Astrocyte of the spinal cord (primary cell): ENCODE measurements around the gene ANKRD28.
"Not testable (repeated sequence)": the region's sequence is repeated elsewhere in the genome, so short reads cannot be mapped to it uniquely, and the experiment has no call there.

ENCODE experiments used
- DNase-seq: peaks from one replicate; pipeline ENCODE4 v3.0.0; 2011; ENCODE audit warnings: low read depth, low spot score
- H3K4me3 ChIP-seq: 2 replicates; pipeline ENCODE4 v1.5.1; 2011; ENCODE audit warnings: low read depth, mild to moderate bottlenecking, low read length, moderate library complexity
- CTCF ChIP-seq: IDR thresholded peaks from 2 replicates; pipeline ENCODE4 v1.5.1; 2012; ENCODE audit warnings: low read depth, mild to moderate bottlenecking, low read length, inconsistent platforms
- in situ Hi-C: cut with HindIII; loops from 2 replicates; pipeline ENCODE4 v1.10.0; 2017; ENCODE audit warnings: low sequenced_read_pairs

ANKRD28 gene

GRCh38 chr3:15632212-15632580 lies 165.6 kb downstream of the ANKRD28 start:
- no peak overlapping the region for H3K4me3 ChIP-seq
- DNase-seq, result no peak
- in situ Hi-C loops, result no loop called here
- no peak for TF ChIP-seq CTCF

GRCh38 chr3:15631426-15632211 lies 166.2 kb downstream of the ANKRD28 start:
- no peak overlapping the region for H3K4me3 ChIP-seq
- no peak for DNase-seq
- in situ Hi-C loops, result no loop called here
- no peak for TF ChIP-seq CTCF

- DNase-seq, result peak; percentile 70
- in situ Hi-C loops, result no loop called here
- no peak for TF ChIP-seq CTCF
- peak overlapping the region; percentile 4 for H3K4me3 ChIP-seq
Measured at GRCh38 chr3:15630646-15631350, 167.0 kb downstream of the ANKRD28 start.

GRCh38 chr3:15629860-15630597 lies 167.8 kb downstream of the ANKRD28 start:
- in situ Hi-C loops, result no loop called here
- peak overlapping the region; percentile 4 for H3K4me3 ChIP-seq
- peak; percentile 70 for TF ChIP-seq CTCF
- peak; percentile 89 for DNase-seq

GRCh38 chr3:15628967-15629366 lies 168.8 kb downstream of the ANKRD28 start:
- in situ Hi-C loops, result no loop called here
- no peak for TF ChIP-seq CTCF
- DNase-seq, result no peak

GRCh38 chr3:15623535-15624440 lies 174.0 kb downstream of the ANKRD28 start:
- TF ChIP-seq CTCF, result no peak
- no peak overlapping the region for H3K4me3 ChIP-seq
- no peak for DNase-seq
- in situ Hi-C loops, result no loop called here

More at GRCh38 chr3:15628967-15629366, 168.8 kb downstream of the ANKRD28 start:
- no peak overlapping the region for H3K4me3 ChIP-seq

GRCh38 chr3:15619659-15620464 lies 177.9 kb downstream of the ANKRD28 start:
- in situ Hi-C loops, DNase-seq, H3K4me3 ChIP-seq: not testable (repeated sequence)
